ENCODE measurements around the gene MEX3A.

DNA sequence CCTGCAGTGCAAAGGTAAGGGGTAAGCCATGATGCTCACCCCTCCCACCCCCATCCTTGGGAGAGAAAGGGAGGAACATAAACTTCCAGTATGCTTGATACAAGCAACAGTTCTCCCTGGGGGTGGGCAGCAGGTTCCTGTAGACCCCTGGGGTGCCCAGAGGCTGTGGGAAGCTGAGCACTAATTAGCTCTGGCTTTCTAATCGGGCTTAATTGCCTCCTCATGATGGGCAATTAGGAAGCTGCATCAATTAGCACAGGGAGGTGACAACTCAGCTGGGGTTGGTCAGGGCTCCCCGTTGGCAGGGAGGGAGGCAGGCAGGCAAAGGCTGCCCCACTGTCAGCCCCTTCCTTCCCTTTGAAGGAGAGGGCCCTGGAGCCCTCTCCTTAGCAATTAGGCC, 16.5 kb upstream of the MEX3A start:
- TF ChIP-seq TARDBP (IDR thresholded peaks at IDR 0.05) (no peak), FOXA1 (IDR thresholded peaks at IDR 0.05) (no peak), FOXK2 (IDR thresholded peaks at IDR 0.05) (no peak), NFRKB (IDR thresholded peaks at IDR 0.05) (no peak), ZNF384 (IDR thresholded peaks at IDR 0.05) (no peak), BHLHE40 (IDR thresholded peaks at IDR 0.05; ENCODE audit: borderline replicate concordance) (no peak), FOXM1 (IDR thresholded peaks at IDR 0.05; ENCODE audit: borderline replicate concordance) (no peak), SP1 (IDR thresholded peaks at IDR 0.05) (no peak)
- TF ChIP-seq, protein P1, sequence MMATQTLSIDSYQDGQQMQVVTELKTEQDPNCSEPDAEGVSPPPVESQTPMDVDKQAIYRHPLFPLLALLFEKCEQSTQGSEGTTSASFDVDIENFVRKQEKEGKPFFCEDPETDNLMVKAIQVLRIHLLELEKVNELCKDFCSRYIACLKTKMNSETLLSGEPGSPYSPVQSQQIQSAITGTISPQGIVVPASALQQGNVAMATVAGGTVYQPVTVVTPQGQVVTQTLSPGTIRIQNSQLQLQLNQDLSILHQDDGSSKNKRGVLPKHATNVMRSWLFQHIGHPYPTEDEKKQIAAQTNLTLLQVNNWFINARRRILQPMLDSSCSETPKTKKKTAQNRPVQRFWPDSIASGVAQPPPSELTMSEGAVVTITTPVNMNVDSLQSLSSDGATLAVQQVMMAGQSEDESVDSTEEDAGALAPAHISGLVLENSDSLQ (IDR thresholded peaks at IDR 0.05) = no peak
